HepG2 (cell line): Measurements from ENCODE around the gene CGB8. TPM values are rescaled to one million over a fixed set of nuclear protein-coding genes. Genes with fewer than 3 reads are reported as not detected.

Experiments used
- ADNP ChIP-seq: sonication (generic); formaldehyde crosslinking; IDR thresholded peaks from 2 replicates; pipeline ENCODE4 v1.4.0; 2020; ENCODE audit warnings: missing genetic modification reagents
- ELF1 ChIP-seq: sonication (generic); formaldehyde crosslinking; IDR thresholded peaks from 2 replicates; pipeline ENCODE4 v1.4.0; 2020; ENCODE audit warnings: missing genetic modification reagents
- FOXA3 ChIP-seq: IDR thresholded peaks from 2 replicates; pipeline ENCODE4 v1.6.1; 2016; ENCODE audit warnings: missing genetic modification reagents, missing compliant biosample characterization
- GATAD1 ChIP-seq: IDR thresholded peaks from 2 replicates; pipeline ENCODE4 v1.6.1; 2016; ENCODE audit warnings: missing genetic modification reagents, missing compliant biosample characterization
- JARID2 ChIP-seq: sonication (generic); formaldehyde crosslinking; IDR thresholded peaks from 2 replicates; pipeline ENCODE4 v1.8.1; 2023; ENCODE audit warnings: missing genetic modification reagents, inconsistent platforms; ENCODE audit not compliant: insufficient replicate concordance
- MTA3 ChIP-seq: sonication (generic); formaldehyde crosslinking; IDR thresholded peaks from 2 replicates; pipeline ENCODE4 v1.4.0; 2020; ENCODE audit warnings: missing genetic modification reagents
- SP140L ChIP-seq: sonication (generic); formaldehyde crosslinking; IDR thresholded peaks from 2 replicates; pipeline ENCODE4 v1.4.0; 2020; ENCODE audit warnings: missing genetic modification reagents, borderline replicate concordance
- YEATS4 ChIP-seq: sonication (generic); formaldehyde crosslinking; IDR thresholded peaks from 2 replicates; pipeline ENCODE4 v1.4.0; 2020; ENCODE audit warnings: missing genetic modification reagents, borderline replicate concordance
- ZNF780A ChIP-seq: sonication (generic); formaldehyde crosslinking; IDR thresholded peaks from 2 replicates; pipeline ENCODE4 v1.8.0; 2022; ENCODE audit warnings: mild to moderate bottlenecking, missing genetic modification reagents, moderate library complexity
- polyA plus RNA-seq, 8 experiments: library from polyadenylated mRNA; depleted of rRNA in 3 of 8; stranded (reverse) in 7 of 8; unstranded in 1 of 8; fragments of >200 nt; fragmentation: Illumina TruSeq in 4 of 8; extraction: Trizol in 4 of 8; gene quantifications; 2 replicates each; pipeline versions ENCODE4 v1.2.1 to v1.2.3, GENCODE V29; 2011 to 2016; ENCODE audit warnings: low read depth in 4 of 8, missing spikeins in 1 of 8, mixed read lengths in 1 of 8; ENCODE audit not compliant: insufficient read depth in 1 of 8
- total RNA-seq, 5 experiments: library from RNA; depleted of rRNA; stranded (reverse); fragments of >200 nt; fragmentation: Illumina TruSeq; extraction: Trizol; gene quantifications; 2 replicates each; pipeline ENCODE4 v1.2.3, GENCODE V29; 2016; ENCODE audit warnings: low read depth in 1 of 5
- TF ChIP-seq, protein P1 (sequence below): sonication (generic); formaldehyde crosslinking; IDR thresholded peaks from 2 replicates; pipeline ENCODE4 v1.5.1; 2020; ENCODE audit warnings: missing genetic modification reagents, mild to moderate bottlenecking, borderline replicate concordance
- TF ChIP-seq, protein P2 (sequence below), 2 experiments: fragments of 450-650 bp in 1 of 2; sonication (generic) in 1 of 2; formaldehyde crosslinking in 1 of 2; IDR thresholded peaks; 2 replicates each; pipeline versions ENCODE4 v1.6.1 to v1.8.0; 2016 to 2022; ENCODE audit warnings: antibody characterized with exemption in 1 of 2, mild to moderate bottlenecking in 1 of 2, missing genetic modification reagents in 1 of 2
- TF ChIP-seq, protein P3 (sequence below): sonication (generic); formaldehyde crosslinking; IDR thresholded peaks from 2 replicates; pipeline ENCODE4 v1.8.1; 2023; ENCODE audit warnings: mild to moderate bottlenecking, missing genetic modification reagents
- TF ChIP-seq, protein P4 (sequence below): sonication (generic); formaldehyde crosslinking; IDR thresholded peaks from 2 replicates; pipeline ENCODE4 v1.4.0; 2020; ENCODE audit warnings: missing genetic modification reagents, mild to moderate bottlenecking, borderline replicate concordance

Gene CGB8
- total and polyA plus RNA-seq, 2 of the 13 experiments (the other 11 are each of a cell fraction or from before 2014, with no cell fraction given) = not detected

DNA sequence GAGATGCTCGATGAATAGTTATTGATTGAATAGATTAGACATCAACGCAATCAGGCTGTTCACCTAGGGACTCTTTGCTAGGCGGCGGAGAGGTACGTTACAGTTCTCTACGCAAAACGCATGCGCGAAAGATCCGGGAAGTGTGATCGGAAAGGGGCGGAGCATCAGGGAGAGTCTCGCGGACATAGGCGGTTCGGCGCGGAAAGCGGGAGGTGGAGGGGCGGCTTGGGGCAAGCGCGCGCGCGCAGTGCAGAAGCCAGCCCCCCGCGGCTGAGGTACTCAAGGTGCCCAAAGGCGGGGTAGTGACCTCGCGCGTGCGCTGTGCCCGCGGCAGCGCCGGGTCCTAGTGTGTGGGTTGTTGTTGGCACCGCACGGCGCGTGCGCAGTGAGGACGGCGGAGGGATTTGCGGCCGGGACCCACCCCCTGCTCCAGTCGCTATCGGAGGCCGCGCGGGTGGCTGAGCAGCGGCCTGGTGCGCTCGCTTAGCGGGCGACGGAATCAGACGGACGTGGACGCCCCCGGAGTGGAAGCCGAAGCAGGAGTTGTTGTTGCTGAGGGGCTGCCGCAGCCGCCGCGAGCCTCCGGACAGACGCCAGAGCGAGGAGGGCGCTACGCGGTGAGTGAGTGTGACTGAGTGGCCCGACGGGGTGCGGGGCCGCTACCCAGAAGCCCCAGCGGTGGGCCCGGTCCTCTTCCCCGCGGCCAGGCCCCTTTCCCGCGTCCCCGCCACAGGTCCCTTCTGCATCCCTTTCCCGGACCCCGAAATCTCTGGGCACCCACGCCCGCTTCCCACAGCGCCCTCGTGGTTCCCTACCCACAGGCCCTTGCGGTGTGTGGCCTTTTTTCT, 36.3 kb upstream of the CGB8 start, which contains the start of gene SNRNP70 (continued):
- TF ChIP-seq ZNF780A (CRISPR knock-in tag) (no peak), JARID2 (CRISPR knock-in tag) (peak; percentile 70), MTA3 (no peak), GATAD1 (peak; percentile 88), YEATS4 (peak; percentile 98), ADNP (no peak), SP140L (CRISPR knock-in tag) (no peak; the same call in 1 of the 2 replicates), FOXA3 (CRISPR knock-in tag) (0 out of 2 replicates have a peak, but pooled peaks have one; percentile 7), ELF1 (peak; percentile 86)
- TF ChIP-seq, protein P1, sequence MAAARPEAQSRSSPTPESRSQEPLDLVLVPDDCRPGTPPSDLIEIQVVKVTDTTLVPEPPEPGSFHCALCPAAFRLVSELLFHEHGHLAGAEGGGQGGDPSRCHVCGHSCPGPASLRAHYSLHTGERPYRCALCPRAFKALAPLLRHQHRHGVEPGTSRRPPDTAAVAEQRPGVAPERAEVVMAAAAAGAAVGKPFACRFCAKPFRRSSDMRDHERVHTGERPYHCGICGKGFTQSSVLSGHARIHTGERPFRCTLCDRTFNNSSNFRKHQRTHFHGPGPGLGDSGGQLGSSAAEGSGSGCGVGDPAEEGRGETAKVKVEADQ = peak; percentile 22; the same call in 1 of the 2 replicates
- TF ChIP-seq, protein P2, sequence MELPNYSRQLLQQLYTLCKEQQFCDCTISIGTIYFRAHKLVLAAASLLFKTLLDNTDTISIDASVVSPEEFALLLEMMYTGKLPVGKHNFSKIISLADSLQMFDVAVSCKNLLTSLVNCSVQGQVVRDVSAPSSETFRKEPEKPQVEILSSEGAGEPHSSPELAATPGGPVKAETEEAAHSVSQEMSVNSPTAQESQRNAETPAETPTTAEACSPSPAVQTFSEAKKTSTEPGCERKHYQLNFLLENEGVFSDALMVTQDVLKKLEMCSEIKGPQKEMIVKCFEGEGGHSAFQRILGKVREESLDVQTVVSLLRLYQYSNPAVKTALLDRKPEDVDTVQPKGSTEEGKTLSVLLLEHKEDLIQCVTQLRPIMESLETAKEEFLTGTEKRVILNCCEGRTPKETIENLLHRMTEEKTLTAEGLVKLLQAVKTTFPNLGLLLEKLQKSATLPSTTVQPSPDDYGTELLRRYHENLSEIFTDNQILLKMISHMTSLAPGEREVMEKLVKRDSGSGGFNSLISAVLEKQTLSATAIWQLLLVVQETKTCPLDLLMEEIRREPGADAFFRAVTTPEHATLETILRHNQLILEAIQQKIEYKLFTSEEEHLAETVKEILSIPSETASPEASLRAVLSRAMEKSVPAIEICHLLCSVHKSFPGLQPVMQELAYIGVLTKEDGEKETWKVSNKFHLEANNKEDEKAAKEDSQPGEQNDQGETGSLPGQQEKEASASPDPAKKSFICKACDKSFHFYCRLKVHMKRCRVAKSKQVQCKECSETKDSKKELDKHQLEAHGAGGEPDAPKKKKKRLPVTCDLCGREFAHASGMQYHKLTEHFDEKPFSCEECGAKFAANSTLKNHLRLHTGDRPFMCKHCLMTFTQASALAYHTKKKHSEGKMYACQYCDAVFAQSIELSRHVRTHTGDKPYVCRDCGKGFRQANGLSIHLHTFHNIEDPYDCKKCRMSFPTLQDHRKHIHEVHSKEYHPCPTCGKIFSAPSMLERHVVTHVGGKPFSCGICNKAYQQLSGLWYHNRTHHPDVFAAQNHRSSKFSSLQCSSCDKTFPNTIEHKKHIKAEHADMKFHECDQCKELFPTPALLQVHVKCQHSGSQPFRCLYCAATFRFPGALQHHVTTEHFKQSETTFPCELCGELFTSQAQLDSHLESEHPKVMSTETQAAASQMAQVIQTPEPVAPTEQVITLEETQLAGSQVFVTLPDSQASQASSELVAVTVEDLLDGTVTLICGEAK (IDR thresholded peaks at IDR 0.05) = no peak
- TF ChIP-seq, protein P2 (CRISPR knock-in tag; IDR thresholded peaks at IDR 0.05) = peak; percentile 82
- TF ChIP-seq, protein P3, sequence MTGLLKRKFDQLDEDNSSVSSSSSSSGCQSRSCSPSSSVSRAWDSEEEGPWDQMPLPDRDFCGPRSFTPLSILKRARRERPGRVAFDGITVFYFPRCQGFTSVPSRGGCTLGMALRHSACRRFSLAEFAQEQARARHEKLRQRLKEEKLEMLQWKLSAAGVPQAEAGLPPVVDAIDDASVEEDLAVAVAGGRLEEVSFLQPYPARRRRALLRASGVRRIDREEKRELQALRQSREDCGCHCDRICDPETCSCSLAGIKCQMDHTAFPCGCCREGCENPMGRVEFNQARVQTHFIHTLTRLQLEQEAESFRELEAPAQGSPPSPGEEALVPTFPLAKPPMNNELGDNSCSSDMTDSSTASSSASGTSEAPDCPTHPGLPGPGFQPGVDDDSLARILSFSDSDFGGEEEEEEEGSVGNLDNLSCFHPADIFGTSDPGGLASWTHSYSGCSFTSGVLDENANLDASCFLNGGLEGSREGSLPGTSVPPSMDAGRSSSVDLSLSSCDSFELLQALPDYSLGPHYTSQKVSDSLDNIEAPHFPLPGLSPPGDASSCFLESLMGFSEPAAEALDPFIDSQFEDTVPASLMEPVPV (CRISPR knock-in tag) = no peak
- TF ChIP-seq, protein P4, sequence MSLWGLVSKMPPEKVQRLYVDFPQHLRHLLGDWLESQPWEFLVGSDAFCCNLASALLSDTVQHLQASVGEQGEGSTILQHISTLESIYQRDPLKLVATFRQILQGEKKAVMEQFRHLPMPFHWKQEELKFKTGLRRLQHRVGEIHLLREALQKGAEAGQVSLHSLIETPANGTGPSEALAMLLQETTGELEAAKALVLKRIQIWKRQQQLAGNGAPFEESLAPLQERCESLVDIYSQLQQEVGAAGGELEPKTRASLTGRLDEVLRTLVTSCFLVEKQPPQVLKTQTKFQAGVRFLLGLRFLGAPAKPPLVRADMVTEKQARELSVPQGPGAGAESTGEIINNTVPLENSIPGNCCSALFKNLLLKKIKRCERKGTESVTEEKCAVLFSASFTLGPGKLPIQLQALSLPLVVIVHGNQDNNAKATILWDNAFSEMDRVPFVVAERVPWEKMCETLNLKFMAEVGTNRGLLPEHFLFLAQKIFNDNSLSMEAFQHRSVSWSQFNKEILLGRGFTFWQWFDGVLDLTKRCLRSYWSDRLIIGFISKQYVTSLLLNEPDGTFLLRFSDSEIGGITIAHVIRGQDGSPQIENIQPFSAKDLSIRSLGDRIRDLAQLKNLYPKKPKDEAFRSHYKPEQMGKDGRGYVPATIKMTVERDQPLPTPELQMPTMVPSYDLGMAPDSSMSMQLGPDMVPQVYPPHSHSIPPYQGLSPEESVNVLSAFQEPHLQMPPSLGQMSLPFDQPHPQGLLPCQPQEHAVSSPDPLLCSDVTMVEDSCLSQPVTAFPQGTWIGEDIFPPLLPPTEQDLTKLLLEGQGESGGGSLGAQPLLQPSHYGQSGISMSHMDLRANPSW (CRISPR knock-in tag) = no peak; the same call in 1 of the 2 replicates
